Activated naive CD4-positive, alpha-beta T cell treated with anti-CD3 and anti-CD28 coated beads for 36 hours (primary cell): ENCODE results near the gene PRKAA1. TPM values are rescaled to one million over a fixed set of nuclear protein-coding genes. Genes with fewer than 3 reads are reported as not detected.
A peak's percentile ranks its signal among the peaks of the same experiment; 100 is the strongest.

Experiments
- CTCF ChIA-PET: fragments of 350-600 bp; sonication (Branson Sonifier 250); formaldehyde crosslinking; loops from one replicate; lab custom pipeline; 2021; ENCODE audit warnings: antibody characterized with exemption; lab: Charles Lee
- DNase-seq: peaks from one replicate; pipeline ENCODE4 v3.0.0-alpha.2; 2020
- H3K27ac Mint-ChIP-seq: one replicate; pipeline ENCODE4 v1.8.0; 2021; ENCODE audit warnings: mild to moderate bottlenecking, mixed read lengths
- H3K27me3 Mint-ChIP-seq: one replicate; pipeline ENCODE4 v1.8.0; 2021; ENCODE audit warnings: low read depth, mixed read lengths
- H3K36me3 Mint-ChIP-seq: one replicate; pipeline ENCODE4 v1.8.0; 2021; ENCODE audit warnings: low read depth, mixed read lengths
- H3K4me1 Mint-ChIP-seq: one replicate; pipeline ENCODE4 v1.8.0; 2021; ENCODE audit warnings: low read depth, mixed read lengths
- H3K4me3 Mint-ChIP-seq: one replicate; pipeline ENCODE4 v1.8.0; 2021; ENCODE audit warnings: mild to moderate bottlenecking, moderate library complexity, mixed read lengths
- H3K9me3 Mint-ChIP-seq: one replicate; pipeline ENCODE4 v1.8.0; 2021; ENCODE audit warnings: mixed read lengths
- intact Hi-C: fragments of 100-400 bp; cut with micrococcal nuclease; formaldehyde crosslinking; loops from one replicate; pipeline ENCODE4 v1.15.1; 2023
- total RNA-seq, 2 experiments: library from RNA; stranded (reverse); gene quantifications; one replicate each; pipeline ENCODE4 v1.2.3, GENCODE V29; 2021

PRKAA1 gene
- total RNA-seq, 2 experiments from 2014 or later = 52.6 to 58.6 TPM

- Mint-ChIP-seq H3K4me3 (no peak overlapping the region), H3K27me3 (no peaks in the 10 kb centered on the region), H3K9me3 (no peaks in the 10 kb centered on the region), H3K36me3 (peaks cover 10% of the 10 kb centered on the region), H3K4me1 (peaks cover 15% of the 10 kb centered on the region), H3K27ac (no peak overlapping the region)
- CTCF ChIA-PET = interaction anchor here (0.5 to 1.3 kb wide), 4 partner anchors 10 to 838 kb away, joined by 3 read pairs; no protein-coding TSS in a partner anchor
- no peak for DNase-seq
- intact Hi-C loops = no loop called here
Observed at GRCh38 chr5:40775846-40776657, 22.1 kb downstream of the PRKAA1 start.

GRCh38 chr5:40775085-40775845 lies 22.9 kb downstream of the PRKAA1 start:
- H3K36me3 Mint-ChIP-seq = peaks cover 11% of the 10 kb centered on the region
- no peak overlapping the region for H3K27ac Mint-ChIP-seq
- DNase-seq = no peak
- CTCF ChIA-PET = interaction anchor here (1.1 to 1.3 kb wide), 3 partner anchors 11 to 838 kb away, joined by 3 read pairs; no protein-coding TSS in a partner anchor
- no peaks in the 10 kb centered on the region for H3K27me3 Mint-ChIP-seq
- no peak overlapping the region for H3K4me3 Mint-ChIP-seq
- H3K9me3 Mint-ChIP-seq = no peaks in the 10 kb centered on the region
- intact Hi-C loops = no loop called here
- H3K4me1 Mint-ChIP-seq = peaks cover 10% of the 10 kb centered on the region

- Mint-ChIP-seq H3K36me3 (peaks cover 11% of the 10 kb centered on the region), H3K27ac (no peak overlapping the region), H3K4me1 (peaks cover 10% of the 10 kb centered on the region), H3K9me3 (no peaks in the 10 kb centered on the region), H3K27me3 (no peaks in the 10 kb centered on the region), H3K4me3 (no peak overlapping the region)
- CTCF ChIA-PET = interaction anchor here (1.2 kb wide), 1 partner anchor 33 kb away, joined by 3 read pairs; no protein-coding TSS in a partner anchor
- DNase-seq = no peak
- intact Hi-C loops = no loop called here
Observed at GRCh38 chr5:40774623-40775022, 23.6 kb downstream of the PRKAA1 start.

GRCh38 chr5:40770764-40771163 lies 27.4 kb downstream of the PRKAA1 start:
- H3K36me3 Mint-ChIP-seq = peaks cover 6% of the 10 kb centered on the region
- H3K4me3 Mint-ChIP-seq = no peak overlapping the region
- peaks cover 2% of the 10 kb centered on the region for H3K4me1 Mint-ChIP-seq
- CTCF ChIA-PET = no interaction called here
- DNase-seq = no peak
- no peaks in the 10 kb centered on the region for H3K27me3 Mint-ChIP-seq
- intact Hi-C loops = no loop called here
- no peak overlapping the region for H3K27ac Mint-ChIP-seq
- H3K9me3 Mint-ChIP-seq = no peaks in the 10 kb centered on the region

- CTCF ChIA-PET = no interaction called here
- H3K36me3 Mint-ChIP-seq = peaks cover 9% of the 10 kb centered on the region
Observed at GRCh38 chr5:40762705-40763104, 35.5 kb downstream of the PRKAA1 start.

GRCh38 chr5:40757400-40757799 lies 40.8 kb downstream of the PRKAA1 start:
- Mint-ChIP-seq H3K4me3 (no peak overlapping the region), H3K36me3 (peaks cover 9% of the 10 kb centered on the region), H3K4me1 (no peaks in the 10 kb centered on the region), H3K9me3 (no peaks in the 10 kb centered on the region), H3K27ac (no peak overlapping the region), H3K27me3 (no peaks in the 10 kb centered on the region)
- intact Hi-C loops = loop anchor here (2.0 to 5.0 kb wide), 4 partner anchors 480 to 1167 kb away; partner anchors contain the start of genes FBXO4 and OXCT1
- CTCF ChIA-PET = interaction anchor here (0.6 kb wide), 2 partner anchors 147 to 477 kb away, joined by 3 to 4 read pairs; no protein-coding TSS in a partner anchor
- DNase-seq = no peak

More at GRCh38 chr5:40762705-40763104, 35.5 kb downstream of the PRKAA1 start:
- intact Hi-C loops = no loop called here
- Mint-ChIP-seq H3K4me3 (no peak overlapping the region), H3K9me3 (no peaks in the 10 kb centered on the region), H3K27me3 (no peaks in the 10 kb centered on the region), H3K27ac (no peak overlapping the region), H3K4me1 (no peaks in the 10 kb centered on the region)
- DNase-seq = no peak

GRCh38 chr5:40755407-40756365 lies 42.5 kb downstream of the PRKAA1 start, which contains the start of gene TTC33:
Gene TTC33, minus strand, starts transcription at chr5:40755961. Its CDS starts 8,943 bp downstream, at chr5:40747018.
- no peak within 1 kb of the TSS for H3K27ac Mint-ChIP-seq
- peaks cover 10% of the 10 kb centered on the region for H3K4me1 Mint-ChIP-seq
- H3K9me3 Mint-ChIP-seq = no peaks in the 10 kb centered on the region
- no peak within 1 kb of the TSS for H3K4me3 Mint-ChIP-seq
- intact Hi-C loops = loop anchor here (1.0 to 5.0 kb wide), 11 partner anchors 39 to 1169 kb away; partner anchors contain the start of genes FBXO4, OXCT1, PRKAA1 and RPL37
- H3K27me3 Mint-ChIP-seq = no peaks in the 10 kb centered on the region
- CTCF ChIA-PET = interaction anchor here (1.0 to 1.1 kb wide), 2 partner anchors 14 to 36 kb away, joined by 3 to 5 read pairs; no protein-coding TSS in a partner anchor
- peak; percentile 98 for DNase-seq
- H3K36me3 Mint-ChIP-seq = peaks cover 9% of the 10 kb centered on the region

- Mint-ChIP-seq H3K27ac (no peak overlapping the region), H3K4me3 (no peak overlapping the region), H3K36me3 (peaks cover 9% of the 10 kb centered on the region), H3K27me3 (no peaks in the 10 kb centered on the region), H3K4me1 (peaks cover 16% of the 10 kb centered on the region), H3K9me3 (no peaks in the 10 kb centered on the region)
- peak; percentile 83 for DNase-seq
- intact Hi-C loops = loop anchor here (1.0 to 5.0 kb wide), 9 partner anchors 39 to 1117 kb away; partner anchors contain the start of genes OXCT1, PRKAA1 and RPL37
- CTCF ChIA-PET = no interaction called here
Observed at GRCh38 chr5:40755093-40755406, 43.1 kb downstream of the PRKAA1 start.

GRCh38 chr5:40754381-40755092 lies 43.6 kb downstream of the PRKAA1 start:
- intact Hi-C loops = loop anchor here (1.0 to 5.0 kb wide), 9 partner anchors 38 to 1118 kb away; partner anchors contain the start of genes OXCT1, PRKAA1 and RPL37
- CTCF ChIA-PET = no interaction called here
- DNase-seq = no peak
- H3K27me3 Mint-ChIP-seq = no peaks in the 10 kb centered on the region
- peaks cover 9% of the 10 kb centered on the region for H3K36me3 Mint-ChIP-seq
- H3K27ac Mint-ChIP-seq = no peak overlapping the region
- no peaks in the 10 kb centered on the region for H3K9me3 Mint-ChIP-seq
- no peak overlapping the region for H3K4me3 Mint-ChIP-seq
- peaks cover 17% of the 10 kb centered on the region for H3K4me1 Mint-ChIP-seq

GRCh38 chr5:40746703-40747102 lies 51.5 kb downstream of the PRKAA1 start:
- Mint-ChIP-seq H3K9me3 (no peaks in the 10 kb centered on the region), H3K27ac (no peak overlapping the region), H3K4me1 (peaks cover 32% of the 10 kb centered on the region), H3K27me3 (no peaks in the 10 kb centered on the region), H3K36me3 (peaks cover 19% of the 10 kb centered on the region), H3K4me3 (no peak overlapping the region)
- no peak for DNase-seq
- CTCF ChIA-PET = interaction anchor here (0.6 to 1.1 kb wide), 5 partner anchors 8 to 1032 kb away, joined by 3 to 4 read pairs (median 3); no protein-coding TSS in a partner anchor
- intact Hi-C loops = no loop called here

- intact Hi-C loops = no loop called here
- CTCF ChIA-PET = interaction anchor here (0.6 to 1.1 kb wide), 4 partner anchors 10 to 153 kb away, joined by 3 to 5 read pairs (median 3); no protein-coding TSS in a partner anchor
Observed at GRCh38 chr5:40743771-40744170, 54.4 kb downstream of the PRKAA1 start.

More at GRCh38 chr5:40743771-40744170, 54.4 kb downstream of the PRKAA1 start:
- no peak for DNase-seq
- Mint-ChIP-seq H3K4me1 (peaks cover 13% of the 10 kb centered on the region), H3K9me3 (peaks cover 7% of the 10 kb centered on the region), H3K4me3 (no peak overlapping the region), H3K27ac (no peak overlapping the region), H3K36me3 (peaks cover 38% of the 10 kb centered on the region), H3K27me3 (no peaks in the 10 kb centered on the region)
